ENCODE measurements around the gene PTPRC.

Gene PTPRC

GRCh38 chr1:198647055-198647454 lies 8.2 kb downstream of the PTPRC start:
- DNase-seq (ENCODE audit: low spot score), result no peak

GRCh38 chr1:198648592-198648991 lies 9.8 kb downstream of the PTPRC start:
- no peak for DNase-seq (ENCODE audit: low spot score)

- DNase-seq (ENCODE audit: low spot score), result no peak
Measured at GRCh38 chr1:198649232-198649967, 10.6 kb downstream of the PTPRC start.

- no peak for DNase-seq (ENCODE audit: low spot score)
Measured at GRCh38 chr1:198649968-198650338, 11.1 kb downstream of the PTPRC start.

GRCh38 chr1:198650506-198650905 lies 11.7 kb downstream of the PTPRC start:
- no peak for DNase-seq (ENCODE audit: low spot score)

GRCh38 chr1:198651650-198652400 lies 13.0 kb downstream of the PTPRC start:
- DNase-seq (ENCODE audit: low spot score), result no peak

GRCh38 chr1:198653808-198654413 lies 15.1 kb downstream of the PTPRC start:
- DNase-seq (ENCODE audit: low spot score), result no peak

- DNase-seq (ENCODE audit: low spot score), result no peak
Measured at GRCh38 chr1:198655459-198656121, 16.8 kb downstream of the PTPRC start.

GRCh38 chr1:198656500-198656932 lies 17.7 kb downstream of the PTPRC start:
- no peak for DNase-seq (ENCODE audit: low spot score)

GRCh38 chr1:198657550-198658064 lies 18.8 kb downstream of the PTPRC start:
- DNase-seq (ENCODE audit: low spot score), result no peak

- DNase-seq (ENCODE audit: low spot score), result no peak
Measured at GRCh38 chr1:198660341-198661261, 21.8 kb downstream of the PTPRC start.

GRCh38 chr1:198662821-198663220 lies 24.0 kb downstream of the PTPRC start:
- DNase-seq (ENCODE audit: low spot score), result no peak

- DNase-seq (ENCODE audit: low spot score), result no peak
Measured at GRCh38 chr1:198664068-198664788, 25.4 kb downstream of the PTPRC start.

GRCh38 chr1:198667186-198667585 lies 28.3 kb downstream of the PTPRC start:
- DNase-seq (ENCODE audit: low spot score), result no peak

- DNase-seq (ENCODE audit: low spot score), result no peak
Measured at GRCh38 chr1:198667807-198668206, 29.0 kb downstream of the PTPRC start.

- no peak for DNase-seq (ENCODE audit: low spot score)
Measured at GRCh38 chr1:198669023-198669698, 30.3 kb downstream of the PTPRC start.

GRCh38 chr1:198669771-198670170 lies 30.9 kb downstream of the PTPRC start:
- DNase-seq (ENCODE audit: low spot score), result no peak

- no peak for DNase-seq (ENCODE audit: low spot score)
Measured at GRCh38 chr1:198671136-198671535, 32.3 kb downstream of the PTPRC start.

GRCh38 chr1:198672124-198672523 lies 33.3 kb downstream of the PTPRC start:
- no peak for DNase-seq (ENCODE audit: low spot score)

- no peak for DNase-seq (ENCODE audit: low spot score)
Measured at GRCh38 chr1:198674009-198674408, 35.2 kb downstream of the PTPRC start.
